ENCODE results near the gene NUP85.

DNA sequence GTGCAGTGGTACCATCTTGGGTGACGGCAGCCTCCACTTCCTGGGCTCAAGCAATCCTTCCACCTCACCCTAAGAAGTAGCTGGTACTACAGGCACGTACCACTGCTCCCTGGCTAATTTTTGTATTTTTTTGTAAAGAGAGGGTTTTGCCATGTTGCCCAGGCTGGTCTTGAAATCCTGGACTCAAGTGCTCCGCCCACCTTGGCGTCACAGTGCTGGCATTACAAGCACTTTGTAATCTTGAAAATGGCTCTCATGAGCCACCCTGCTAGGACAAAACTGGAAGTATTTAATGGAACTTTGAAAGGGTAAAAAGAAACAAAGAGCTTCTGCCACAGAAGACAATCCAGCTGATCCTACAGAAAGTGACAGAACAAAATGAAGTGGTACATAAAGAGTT lies 32.0 kb upstream of the NUP85 start:
- TF ChIP-seq CTCF (conservative IDR thresholded peaks at IDR 0.05; ENCODE audit: low read depth, low read length): no peak
- TF ChIP-seq EZH2phosphoT487 (IDR thresholded peaks at IDR 0.05; ENCODE audit: borderline replicate concordance, low read length): no peak
- no peak for TF ChIP-seq EZH2 (IDR thresholded peaks at IDR 0.05; ENCODE audit: low read length, unreplicated experiment)
